ENCODE results near the gene MOV10L1. TPM values are rescaled to one million over a fixed set of nuclear protein-coding genes. Genes with fewer than 3 reads are reported as not detected.
A peak's percentile ranks its signal among the peaks of the same experiment; 100 is the strongest.

The MOV10L1 gene
- total RNA-seq, 6 experiments from 2014 or later: 0.21 to 0.31 (median 0.24) TPM; not detected in 2

GRCh38 chr22:50058906-50059880 is 30.6 kb upstream of the MOV10L1 start:
- Histone ChIP-seq H3K4me1 (no peaks in the 10 kb centered on the region), H3K36me3 (no peaks in the 10 kb centered on the region), H3K9me3 (no peaks in the 10 kb centered on the region), H3K4me3 (no peak overlapping the region), H3K27me3 (peaks cover 0 to 7% of the 10 kb centered on the region in 2 donors), H3K27ac (no peak overlapping the region)
- intact Hi-C loops (cut with DNase I): no loop called here
- WGBS (ENCODE audit: insufficient coverage, low coverage, low lambda C conversion rate, missing lambda C conversion rate): 12% methylated on average over 25 of the region's 31 CpGs
- no peak for ATAC-seq
- no peak for TF ChIP-seq CTCF (IDR thresholded peaks at IDR 0.05)
- no peak for TF ChIP-seq POLR2A (IDR thresholded peaks at IDR 0.05)
- peak in 1 of 3 donors; percentile 42 for DNase-seq

DNA sequence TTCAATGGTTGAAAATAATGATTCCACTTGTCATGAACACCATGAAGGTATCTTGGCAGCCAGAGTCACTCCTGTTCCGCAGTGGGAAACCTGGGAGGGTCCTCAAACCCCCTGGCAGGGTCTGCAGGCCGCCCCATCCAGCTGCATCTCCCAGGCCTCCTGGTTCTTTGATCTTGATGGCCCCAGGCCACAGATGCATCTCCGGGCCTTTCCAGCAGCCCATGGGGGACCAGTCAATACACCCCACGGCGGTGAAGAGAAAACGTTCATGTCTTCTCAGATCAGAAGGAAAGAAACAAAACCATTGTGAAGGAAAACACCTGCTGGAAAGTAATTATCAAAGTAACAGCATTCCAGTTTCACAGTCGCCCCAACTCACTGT is 29.9 kb upstream of the MOV10L1 start:
- TF ChIP-seq POLR2A (IDR thresholded peaks at IDR 0.05) (no peak), CTCF (IDR thresholded peaks at IDR 0.05) (no peak)
- Histone ChIP-seq H3K4me3 (no peak overlapping the region), H3K36me3 (no peaks in the 10 kb centered on the region), H3K27ac (no peak overlapping the region), H3K27me3 (peaks cover 0 to 7% of the 10 kb centered on the region in 2 donors), H3K4me1 (no peaks in the 10 kb centered on the region), H3K9me3 (no peaks in the 10 kb centered on the region)
- ATAC-seq: no peak
- DNase-seq: peak in 1 of 3 donors; percentile 14
- intact Hi-C loops (cut with DNase I): no loop called here
- WGBS (ENCODE audit: insufficient coverage, low coverage, low lambda C conversion rate, missing lambda C conversion rate): 64% methylated on average over 5 of the region's 7 CpGs

DNA sequence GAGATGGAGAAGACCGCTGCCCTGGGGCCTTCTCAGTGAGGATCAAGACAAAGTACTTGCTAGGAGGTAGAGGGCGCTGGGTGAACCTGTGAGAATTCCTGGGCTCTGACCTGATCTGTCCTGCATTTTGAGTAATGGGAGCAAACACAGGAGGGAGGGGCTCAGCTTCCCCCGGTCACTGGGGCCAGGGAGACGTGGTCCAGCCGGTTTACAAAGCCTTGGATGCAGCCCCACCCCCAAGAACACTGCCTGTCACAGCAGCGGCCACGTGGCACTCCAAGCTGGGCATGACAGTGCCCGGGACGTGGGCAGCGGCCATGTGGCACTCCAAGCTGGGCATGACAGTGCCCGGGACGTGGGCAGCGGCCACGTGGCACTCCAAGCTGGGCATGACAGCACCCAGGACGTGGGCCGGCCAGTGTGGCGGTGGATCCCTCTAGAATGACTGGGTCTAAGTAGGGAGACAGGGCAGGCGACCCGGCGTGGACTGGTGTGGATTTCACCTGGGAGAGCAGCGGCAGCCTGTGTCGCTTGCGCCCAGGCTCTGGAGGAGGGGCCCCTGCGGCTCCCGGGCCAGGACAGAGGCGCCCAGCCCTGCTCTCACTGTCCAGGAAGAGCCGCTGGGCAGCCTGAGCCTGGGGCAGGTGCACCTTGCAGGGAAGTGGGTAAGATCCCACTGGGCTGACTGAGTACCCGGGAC is 29.2 kb upstream of the MOV10L1 start:
- intact Hi-C loops (cut with DNase I): no loop called here
- no peak for ATAC-seq
- Histone ChIP-seq H3K4me3 (no peak overlapping the region), H3K9me3 (no peaks in the 10 kb centered on the region), H3K27ac (no peak overlapping the region), H3K4me1 (no peaks in the 10 kb centered on the region), H3K27me3 (peaks cover 0 to 7% of the 10 kb centered on the region in 2 donors), H3K36me3 (no peaks in the 10 kb centered on the region)
- TF ChIP-seq CTCF (IDR thresholded peaks at IDR 0.05): no peak
- TF ChIP-seq POLR2A (IDR thresholded peaks at IDR 0.05): no peak
- DNase-seq: peak in 1 of 3 donors; percentile 51
- WGBS (ENCODE audit: insufficient coverage, low coverage, low lambda C conversion rate, missing lambda C conversion rate): 54% methylated on average over 11 of the region's 28 CpGs

DNA sequence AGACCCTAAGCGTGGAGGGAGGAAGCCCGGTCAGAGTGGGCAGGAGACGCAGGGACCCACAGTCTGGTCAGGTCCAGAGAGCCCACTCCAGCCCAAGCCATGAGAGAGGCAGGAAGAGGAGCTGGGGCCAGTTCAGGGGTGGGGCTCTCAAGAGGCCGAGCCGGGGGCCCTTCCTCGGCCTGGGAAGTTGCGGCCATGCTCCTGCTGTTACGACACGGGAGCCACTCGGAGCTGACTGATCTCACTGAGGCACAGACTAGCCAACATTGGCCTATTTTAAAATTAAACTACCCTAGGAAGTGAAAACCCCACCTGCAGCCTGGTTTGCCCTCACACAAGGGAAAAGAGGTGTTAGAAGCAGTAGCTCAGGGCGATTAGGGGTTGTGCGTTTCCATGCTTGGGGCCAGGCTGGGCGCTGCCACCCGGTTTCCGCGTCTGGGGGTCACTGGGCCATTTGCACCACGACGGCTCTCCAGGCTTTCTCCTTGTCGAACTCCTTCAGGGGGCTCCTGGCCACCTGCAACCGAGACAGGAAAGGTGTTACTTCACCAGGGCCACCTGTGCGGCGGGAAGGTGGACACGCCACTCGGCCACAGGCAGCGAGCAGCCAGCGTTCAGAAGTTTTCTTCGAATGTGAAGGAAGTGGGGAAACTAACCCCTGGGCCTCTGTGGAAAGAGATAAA is 28.5 kb upstream of the MOV10L1 start:
- no peaks in the 10 kb centered on the region for H3K36me3 ChIP-seq
- intact Hi-C loops (cut with DNase I): no loop called here
- H3K27ac ChIP-seq: no peak overlapping the region
- peaks cover 0 to 7% of the 10 kb centered on the region in 2 donors for H3K27me3 ChIP-seq
- no peak for ATAC-seq
- peak in 1 of 3 donors; percentile 47 for DNase-seq
- H3K4me1 ChIP-seq: no peaks in the 10 kb centered on the region
- no peak for TF ChIP-seq CTCF (IDR thresholded peaks at IDR 0.05)
- TF ChIP-seq POLR2A (IDR thresholded peaks at IDR 0.05): no peak
- no peak overlapping the region for H3K4me3 ChIP-seq
- WGBS (ENCODE audit: insufficient coverage, low coverage, low lambda C conversion rate, missing lambda C conversion rate): 92% methylated on average over 9 of the region's 27 CpGs
- no peaks in the 10 kb centered on the region for H3K9me3 ChIP-seq
